Caco-2 (cell line): ENCODE results near the gene KRTAP12-1. TPM values are rescaled to one million over a fixed set of nuclear protein-coding genes. Genes with fewer than 3 reads are reported as not detected.

Experiments
- BruUV-seq: library from RNA; stranded (reverse); fragments of 400-500 nt; replicated peaks from 2 replicates; lab custom pipeline; 2021; lab: Mats Ljungman, UMichigan
- CTCF ChIA-PET: fragments of 300-600 bp; sonication (Branson Sonifier 250); formaldehyde crosslinking; loops from one replicate; lab custom pipeline; 2022; ENCODE audit warnings: antibody characterized with exemption; lab: Charles Lee
- POLR2A ChIA-PET: fragments of 300-600 bp; sonication (Branson Sonifier 250); formaldehyde crosslinking; loops from one replicate; lab custom pipeline; 2022; ENCODE audit warnings: antibody characterized with exemption; lab: Charles Lee
- DNase-seq, 2 experiments: peaks; one replicate each; pipeline versions ENCODE4 v3.0.0 to v3.0.0-alpha.2; 2020 to 2022
- H3K27me3 ChIP-seq: replicated peaks from 2 replicates; pipeline ENCODE4 v1.6.0; 2011; ENCODE audit warnings: low read length; ENCODE audit not compliant: control insufficient read depth, insufficient read depth
- H3K36me3 ChIP-seq: 2 replicates; pipeline ENCODE4 v1.5.1; 2011; ENCODE audit warnings: low read length; ENCODE audit not compliant: control insufficient read depth, insufficient read depth
- H3K4me1 ChIP-seq: fragments of 250-450 bp; sonication (Bioruptor Pico); 2 replicates; pipeline ENCODE4 v1.5.1; 2020; ENCODE audit warnings: mild to moderate bottlenecking
- H3K4me3 ChIP-seq: 2 replicates; pipeline ENCODE4 v1.5.1; 2011; ENCODE audit warnings: low read depth, mild to moderate bottlenecking, control low read depth, low read length
- H3K9me3 ChIP-seq: fragments of 250-450 bp; sonication (Bioruptor Pico); 2 replicates; pipeline ENCODE4 v1.5.1; 2020; ENCODE audit warnings: mild to moderate bottlenecking, moderate library complexity
- H3K27ac Mint-ChIP-seq: one replicate; pipeline ENCODE4 v1.8.0; 2022; ENCODE audit warnings: mixed read lengths; ENCODE audit not compliant: unreplicated experiment
- H3K27me3 Mint-ChIP-seq: one replicate; pipeline ENCODE4 v1.8.0; 2022; ENCODE audit warnings: mixed read lengths; ENCODE audit not compliant: insufficient read depth, unreplicated experiment
- H3K36me3 Mint-ChIP-seq: one replicate; pipeline ENCODE4 v1.8.0; 2022; ENCODE audit warnings: mild to moderate bottlenecking, mixed read lengths; ENCODE audit not compliant: insufficient read depth, unreplicated experiment
- H3K4me1 Mint-ChIP-seq: one replicate; pipeline ENCODE4 v1.8.0; 2022; ENCODE audit warnings: low read depth, mixed read lengths; ENCODE audit not compliant: unreplicated experiment
- H3K4me3 Mint-ChIP-seq: one replicate; pipeline ENCODE4 v1.8.0; 2022; ENCODE audit warnings: mild to moderate bottlenecking, moderate library complexity, mixed read lengths; ENCODE audit not compliant: unreplicated experiment
- H3K9me3 Mint-ChIP-seq: one replicate; pipeline ENCODE4 v1.8.0; 2022; ENCODE audit warnings: mixed read lengths; ENCODE audit not compliant: unreplicated experiment
- CTCF ChIP-seq, 2 experiments: fragments of 200-600 bp in 1 of 2; IDR thresholded peaks; 1 replicate in 1 of 2; 2 replicates in 1 of 2; pipeline versions ENCODE4 v1.5.1 to v1.8.0; 2011 to 2022; ENCODE audit warnings: antibody characterized with exemption in 1 of 2, control low read depth in 1 of 2, inconsistent platforms in 1 of 2, low read depth in 1 of 2, low read length in 1 of 2, mild to moderate bottlenecking in 1 of 2, moderate library complexity in 1 of 2; ENCODE audit not compliant: insufficient read depth in 1 of 2, severe bottlenecking in 1 of 2, unreplicated experiment in 1 of 2
- intact Hi-C: fragments of 100-400 bp; cut with micrococcal nuclease; formaldehyde crosslinking; loops from one replicate; pipeline ENCODE4 v1.10.0; 2022; ENCODE audit not compliant: unreplicated experiment
- total RNA-seq: library from RNA; stranded (reverse); gene quantifications from 2 replicates; pipeline ENCODE4 v1.2.3, GENCODE V29; 2022

KRTAP12-1 gene
- total RNA-seq, 1 experiment from 2014 or later, result not detected

- Mint-ChIP-seq H3K4me1 (no peaks in the 10 kb centered on the region), H3K36me3 (no peaks in the 10 kb centered on the region), H3K27ac (no peak overlapping the region), H3K4me3 (no peak overlapping the region), H3K27me3 (no peaks in the 10 kb centered on the region), H3K9me3 (no peaks in the 10 kb centered on the region)
- intact Hi-C loops, result no loop called here
- no peak for TF ChIP-seq CTCF (IDR thresholded peaks at IDR 0.05; ENCODE audit: insufficient read depth in 1 of 2, low read depth in 1 of 2, low read length in 1 of 2, severe bottlenecking in 1 of 2, unreplicated experiment in 1 of 2)
- H3K4me1 ChIP-seq, result no peaks in the 10 kb centered on the region
- no TSS peak for BruUV-seq
- ChIA-PET POLR2A (no interaction called here), CTCF (no interaction called here)
- no peaks in the 10 kb centered on the region for H3K9me3 ChIP-seq
- no peaks in the 10 kb centered on the region for H3K27me3 ChIP-seq
- no peaks in the 10 kb centered on the region for H3K36me3 ChIP-seq
- no peak for DNase-seq
- no peak overlapping the region for H3K4me3 ChIP-seq
Measured at GRCh38 chr21:44729336-44730027, 47.5 kb upstream of the KRTAP12-1 start.

- Mint-ChIP-seq H3K4me3 (no peak overlapping the region), H3K9me3 (no peaks in the 10 kb centered on the region), H3K4me1 (no peaks in the 10 kb centered on the region), H3K36me3 (no peaks in the 10 kb centered on the region), H3K27ac (no peak overlapping the region), H3K27me3 (peaks cover 2% of the 10 kb centered on the region)
- no TSS peak for BruUV-seq
- no peak for TF ChIP-seq CTCF (IDR thresholded peaks at IDR 0.05; ENCODE audit: insufficient read depth in 1 of 2, low read depth in 1 of 2, low read length in 1 of 2, severe bottlenecking in 1 of 2, unreplicated experiment in 1 of 2)
- Histone ChIP-seq H3K9me3 (no peaks in the 10 kb centered on the region), H3K4me1 (no peaks in the 10 kb centered on the region), H3K4me3 (no peak overlapping the region), H3K27me3 (no peaks in the 10 kb centered on the region), H3K36me3 (no peaks in the 10 kb centered on the region)
- CTCF ChIA-PET, result no interaction called here
- no peak for DNase-seq
- POLR2A ChIA-PET, result no interaction called here
- intact Hi-C loops, result no loop called here
Measured at GRCh38 chr21:44728716-44729115, 46.8 kb upstream of the KRTAP12-1 start.

- H3K9me3 ChIP-seq, result no peaks in the 10 kb centered on the region
- Mint-ChIP-seq H3K9me3 (no peaks in the 10 kb centered on the region), H3K27me3 (peaks cover 2% of the 10 kb centered on the region), H3K36me3 (no peaks in the 10 kb centered on the region), H3K4me3 (no peak overlapping the region), H3K4me1 (no peaks in the 10 kb centered on the region), H3K27ac (no peak overlapping the region)
- CTCF ChIA-PET, result no interaction called here
- H3K4me1 ChIP-seq, result no peaks in the 10 kb centered on the region
- intact Hi-C loops, result no loop called here
- no peak for TF ChIP-seq CTCF (IDR thresholded peaks at IDR 0.05; ENCODE audit: insufficient read depth in 1 of 2, low read depth in 1 of 2, low read length in 1 of 2, severe bottlenecking in 1 of 2, unreplicated experiment in 1 of 2)
- POLR2A ChIA-PET, result no interaction called here
- no peak overlapping the region for H3K4me3 ChIP-seq
- no TSS peak for BruUV-seq
- DNase-seq, result no peak
- H3K27me3 ChIP-seq, result no peaks in the 10 kb centered on the region
- no peaks in the 10 kb centered on the region for H3K36me3 ChIP-seq
Measured at GRCh38 chr21:44727757-44728156, 45.8 kb upstream of the KRTAP12-1 start.
